ENCODE measurements around the gene RNF138. TPM values are rescaled to one million over a fixed set of nuclear protein-coding genes. Genes with fewer than 3 reads are reported as not detected.
A peak's percentile ranks its signal among the peaks of the same experiment; 100 is the strongest.
"Not testable (repeated sequence)": the region's sequence is repeated elsewhere in the genome, so short reads cannot be mapped to it uniquely, and the experiment has no call there.

The RNF138 gene
- total RNA-seq (2014; rRNA removed; shearing (Covaris generic)), result 23.7 and 29.6 TPM in 2 replicates
- 22.3 and 25.2 TPM in 2 replicates for polyA plus RNA-seq (2015; cell fraction: cytosol; rRNA removed)
- polyA plus RNA-seq (2015; cell fraction: nucleus; rRNA removed), result 13.0 and 38.6 TPM in 2 replicates

DNA sequence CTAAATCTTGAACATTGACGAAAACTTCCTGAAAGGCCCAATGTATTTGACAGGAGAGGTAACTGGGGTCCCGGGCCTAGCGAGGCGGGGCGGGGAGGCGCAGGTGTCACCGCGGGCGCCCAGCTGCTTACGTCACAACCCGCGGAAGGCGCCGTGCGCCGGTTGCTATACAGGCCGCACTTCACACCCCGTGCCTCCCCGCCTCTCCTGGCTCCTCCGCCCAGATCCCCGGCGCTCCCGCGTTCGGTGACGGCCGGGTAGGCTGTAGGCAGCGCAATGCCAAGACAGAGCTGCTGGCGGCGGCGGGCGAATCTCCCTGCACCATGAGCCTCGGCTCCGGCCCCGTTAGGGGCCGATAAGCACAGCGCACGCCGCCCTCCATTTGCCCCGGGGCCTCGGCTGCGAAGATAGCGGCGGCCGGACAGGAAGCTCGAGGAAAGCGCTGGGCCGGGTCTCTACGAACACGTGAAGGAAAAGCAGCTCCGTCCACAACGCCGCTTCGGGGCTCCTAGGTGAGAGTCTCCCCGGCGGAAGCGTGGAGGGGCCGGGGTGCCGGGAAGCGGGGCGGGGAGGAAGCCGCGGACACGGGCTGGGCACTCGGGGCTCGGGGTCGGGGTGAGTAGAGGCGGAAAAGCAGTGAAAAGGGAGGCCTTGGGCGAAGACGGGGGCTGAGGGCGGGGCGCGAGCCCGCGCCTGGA lies at the start of gene RNF138:
RNF138 (plus strand) TSS at position 151 of the 698 bp plus-strand sequence. CDS start 903 bp downstream, outside the sequence.
- DNase-seq (ENCODE audit: low read depth, low spot score), result peak; percentile 79
- in situ Hi-C loops (cut with HindIII; ENCODE audit: low pct_unique_long_range_greater_than_20kb, low sequenced_read_pairs), result no loop called here

GRCh38 chr18:32042337-32042736 lies 49.3 kb upstream of the RNF138 start:
- in situ Hi-C loops (cut with HindIII; ENCODE audit: low pct_unique_long_range_greater_than_20kb, low sequenced_read_pairs), result no loop called here
- DNase-seq (ENCODE audit: low read depth, low spot score), result no peak

- peak; percentile 74 for DNase-seq (ENCODE audit: low read depth, low spot score)
- in situ Hi-C loops (cut with HindIII; ENCODE audit: low pct_unique_long_range_greater_than_20kb, low sequenced_read_pairs), result no loop called here
Observed at GRCh38 chr18:32048507-32049091, 43.1 kb upstream of the RNF138 start.

DNA sequence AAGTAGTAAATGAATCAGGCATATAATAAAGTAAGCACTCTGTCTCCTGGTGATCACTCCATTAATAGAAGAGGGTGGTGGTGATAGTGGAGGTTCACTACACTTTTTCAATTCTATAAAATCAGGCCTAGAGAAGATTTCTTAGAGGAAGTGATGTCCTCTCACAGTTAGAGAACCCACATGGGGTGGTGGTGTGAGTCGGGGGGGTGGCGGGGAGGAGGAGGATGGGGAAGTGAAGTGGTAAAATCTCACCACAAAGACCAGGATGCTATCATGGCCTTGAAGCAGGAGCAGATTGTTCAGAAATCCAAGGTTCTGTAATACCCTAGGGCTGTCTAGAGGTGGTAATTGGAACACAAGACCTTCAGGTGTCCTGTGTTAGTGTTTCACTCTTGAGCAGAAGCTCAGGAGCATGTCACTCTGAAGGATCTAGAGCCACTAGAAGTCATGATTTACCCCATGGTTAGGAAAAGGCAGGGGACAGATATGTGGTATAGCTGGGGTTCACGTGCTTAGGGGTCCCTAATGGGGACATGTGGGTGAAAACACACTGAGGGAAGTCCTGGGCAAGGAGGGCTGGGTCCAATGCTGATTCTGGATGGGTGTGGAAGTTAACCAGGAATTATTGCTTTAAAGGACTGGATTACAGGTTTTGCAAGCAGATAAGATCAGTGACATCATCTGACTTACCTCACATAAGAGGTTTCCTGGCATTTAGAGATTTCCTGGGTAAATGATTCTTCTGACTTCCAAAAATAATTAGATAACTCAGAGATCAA lies 42.1 kb upstream of the RNF138 start:
- in situ Hi-C loops (cut with HindIII; ENCODE audit: low pct_unique_long_range_greater_than_20kb, low sequenced_read_pairs), result no loop called here
- DNase-seq (ENCODE audit: low read depth, low spot score), result no peak

DNA sequence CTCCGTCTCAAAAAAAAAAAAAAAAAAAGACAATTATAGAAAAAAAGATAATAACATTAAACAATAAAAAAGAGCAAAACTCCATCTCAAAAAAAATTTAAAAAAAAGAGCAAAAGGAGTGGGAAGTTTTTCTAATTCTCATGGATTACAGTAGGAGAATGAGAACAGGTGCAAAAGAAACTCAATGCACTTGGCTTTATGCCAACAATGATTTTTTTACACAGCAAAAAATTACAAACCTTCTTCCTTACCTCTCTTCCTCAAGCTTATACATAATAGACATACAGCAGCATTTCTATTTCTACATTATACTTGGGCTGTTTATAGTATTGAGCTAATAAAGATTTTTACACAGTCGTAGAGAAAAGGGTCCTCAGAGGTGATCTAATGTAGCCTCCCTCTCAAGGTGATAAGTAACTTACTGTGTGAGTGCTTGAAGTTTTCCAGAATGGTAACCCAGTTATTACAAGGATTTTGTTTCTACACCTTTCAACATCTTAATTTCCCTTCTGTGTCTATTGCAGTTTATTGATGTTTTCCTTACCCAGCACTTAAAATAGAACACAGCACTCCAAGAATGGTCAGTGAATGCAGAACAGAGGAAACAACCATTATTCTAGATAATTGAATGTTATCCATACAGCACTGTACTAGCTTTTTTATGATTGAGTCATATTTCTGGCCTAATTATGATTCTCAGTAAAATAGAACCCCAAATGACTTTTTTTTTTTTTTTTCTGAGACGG lies 34.9 kb upstream of the RNF138 start:
- DNase-seq (ENCODE audit: low read depth, low spot score), result no peak
- in situ Hi-C loops (cut with HindIII; ENCODE audit: low pct_unique_long_range_greater_than_20kb, low sequenced_read_pairs), result no loop called here

DNA sequence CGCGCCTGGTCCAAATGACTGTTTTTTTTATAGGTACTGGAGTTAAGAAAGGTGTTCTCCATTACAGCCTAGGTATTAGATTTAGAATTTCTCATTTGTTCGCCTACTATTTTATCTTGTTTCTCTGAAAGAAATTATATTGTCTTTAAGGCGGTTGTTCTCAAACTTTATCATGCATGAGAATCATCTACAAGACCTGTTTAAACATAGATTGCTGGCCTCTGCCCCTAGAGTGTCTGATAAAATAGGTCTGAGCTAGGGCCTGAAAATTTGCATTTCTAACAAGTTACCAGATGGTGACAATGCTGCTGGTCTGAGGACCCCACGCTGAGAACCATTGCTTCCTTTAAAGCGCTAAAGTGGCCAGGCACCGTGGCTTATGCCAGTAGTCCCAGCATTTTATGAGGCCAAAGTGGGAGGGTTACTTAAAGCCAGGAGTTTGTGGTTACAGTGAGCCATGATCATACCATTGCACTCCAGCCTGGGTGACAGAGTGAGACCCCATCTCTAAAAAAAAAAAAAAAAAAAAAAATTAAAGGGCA lies 34.0 kb upstream of the RNF138 start:
- no peak for DNase-seq (ENCODE audit: low read depth, low spot score)
- in situ Hi-C loops (cut with HindIII; ENCODE audit: low pct_unique_long_range_greater_than_20kb, low sequenced_read_pairs), result no loop called here

DNA sequence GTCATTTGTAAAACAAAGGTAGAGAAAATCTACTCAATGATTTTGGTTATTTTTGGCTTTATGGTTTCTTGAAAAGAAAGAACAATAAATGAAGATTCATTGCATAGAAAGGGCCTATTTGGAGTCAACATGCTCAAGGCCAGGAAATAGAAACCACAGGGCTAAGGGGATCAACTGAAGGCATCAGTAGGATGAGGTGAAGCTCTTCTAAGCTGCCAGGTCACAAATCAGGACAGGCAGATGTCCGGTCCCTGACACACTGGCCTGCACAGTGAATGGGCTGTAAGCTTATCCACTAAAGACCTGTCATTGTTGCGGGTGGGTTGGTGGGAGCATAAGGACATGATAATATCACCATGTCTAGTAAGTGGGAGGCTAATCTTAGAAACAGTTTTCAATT lies 31.6 kb upstream of the RNF138 start:
- peak; percentile 20 for DNase-seq (ENCODE audit: low read depth, low spot score)
- in situ Hi-C loops (cut with HindIII; ENCODE audit: low pct_unique_long_range_greater_than_20kb, low sequenced_read_pairs), result no loop called here

GRCh38 chr18:32067375-32068167 lies 24.1 kb upstream of the RNF138 start:
- no peak for DNase-seq (ENCODE audit: low read depth, low spot score)
- in situ Hi-C loops (cut with HindIII; ENCODE audit: low pct_unique_long_range_greater_than_20kb, low sequenced_read_pairs), result no loop called here

GRCh38 chr18:32072321-32072720 lies 19.4 kb upstream of the RNF138 start:
- peak; percentile 49 for DNase-seq (ENCODE audit: low read depth, low spot score)
- in situ Hi-C loops (cut with HindIII; ENCODE audit: low pct_unique_long_range_greater_than_20kb, low sequenced_read_pairs), result no loop called here

DNA sequence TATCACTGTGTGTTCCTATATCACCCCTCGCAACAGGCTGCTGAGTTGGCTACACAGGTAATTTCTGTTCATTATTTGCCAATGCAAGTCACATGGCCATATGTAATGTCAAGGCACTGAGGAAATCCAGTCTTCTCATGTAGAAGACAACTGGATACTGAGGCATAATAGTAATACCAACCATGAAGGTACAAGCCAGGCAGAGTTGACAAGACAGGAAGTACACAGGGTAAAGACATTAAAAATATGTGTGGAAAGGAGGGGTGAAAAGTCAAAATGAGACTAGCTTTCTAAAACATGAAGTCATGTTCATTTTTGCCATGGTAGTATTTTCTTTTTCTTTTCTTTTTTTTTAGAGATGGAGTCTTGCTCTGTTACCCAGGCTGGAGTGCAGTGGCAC lies 17.5 kb upstream of the RNF138 start:
- in situ Hi-C loops (cut with HindIII; ENCODE audit: low pct_unique_long_range_greater_than_20kb, low sequenced_read_pairs), result no loop called here
- DNase-seq (ENCODE audit: low read depth, low spot score), result no peak

DNA sequence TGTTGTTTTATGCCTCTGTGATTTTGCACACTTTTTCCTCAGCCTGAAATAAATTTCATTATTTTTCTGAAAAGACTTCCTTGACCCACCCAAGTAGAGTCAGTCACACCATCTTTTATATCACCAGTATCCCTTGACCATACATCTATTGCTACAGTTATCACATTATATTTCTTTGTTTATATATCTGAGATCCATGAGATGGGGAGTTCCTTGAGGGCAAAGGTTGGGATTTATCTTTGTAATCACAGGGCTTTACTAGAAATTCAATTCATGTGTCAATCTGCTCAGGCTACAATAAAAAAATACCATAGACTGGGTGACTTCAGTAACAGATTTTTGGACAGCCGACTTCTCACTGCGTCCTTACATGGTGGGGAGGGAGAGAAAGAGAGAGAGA lies 12.8 kb upstream of the RNF138 start:
- no peak for DNase-seq (ENCODE audit: low read depth, low spot score)
- in situ Hi-C loops (cut with HindIII; ENCODE audit: low pct_unique_long_range_greater_than_20kb, low sequenced_read_pairs), result no loop called here

DNA sequence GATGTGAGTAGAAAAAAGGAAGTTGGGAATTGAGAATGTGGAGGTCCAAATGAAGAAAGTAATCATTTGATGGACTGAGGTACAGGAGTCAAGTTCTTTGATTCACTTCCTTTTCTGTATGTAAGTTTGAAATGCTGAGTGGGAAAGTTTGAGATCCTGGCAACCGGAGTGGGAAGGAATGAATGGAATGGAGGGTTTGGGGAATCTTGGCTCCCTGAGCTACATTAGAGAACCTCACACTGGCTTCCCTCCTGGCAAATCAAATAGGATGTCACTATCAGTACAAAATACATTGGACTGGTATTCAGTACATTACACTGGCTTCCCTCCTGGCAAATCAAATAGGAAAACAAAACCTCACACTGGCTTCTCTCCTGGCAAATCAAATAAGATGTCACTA lies 9.8 kb upstream of the RNF138 start:
- in situ Hi-C loops (cut with HindIII; ENCODE audit: low pct_unique_long_range_greater_than_20kb, low sequenced_read_pairs), result no loop called here
- no peak for DNase-seq (ENCODE audit: low read depth, low spot score)

DNA sequence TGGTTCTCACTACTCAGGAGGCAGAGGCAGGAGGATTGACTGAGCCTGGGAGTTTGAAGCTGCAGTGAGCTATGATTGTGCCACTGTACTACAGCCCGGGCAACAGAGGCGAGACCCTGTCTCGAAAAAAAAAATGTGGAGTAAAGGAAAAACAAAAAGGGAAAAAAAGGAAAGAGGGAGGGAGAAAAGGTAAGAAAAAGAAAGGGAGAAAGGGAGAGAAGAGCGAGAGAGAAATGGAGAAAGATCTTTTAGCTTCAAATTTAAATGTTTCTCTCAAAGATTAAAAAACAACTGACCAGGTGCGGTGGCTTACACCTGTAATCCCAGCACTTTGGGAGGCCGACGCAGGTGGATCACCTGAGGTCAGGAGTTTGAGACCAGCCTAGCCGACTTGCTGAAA lies 7.9 kb upstream of the RNF138 start:
- in situ Hi-C loops (cut with HindIII; ENCODE audit: low pct_unique_long_range_greater_than_20kb, low sequenced_read_pairs), result no loop called here

DNA sequence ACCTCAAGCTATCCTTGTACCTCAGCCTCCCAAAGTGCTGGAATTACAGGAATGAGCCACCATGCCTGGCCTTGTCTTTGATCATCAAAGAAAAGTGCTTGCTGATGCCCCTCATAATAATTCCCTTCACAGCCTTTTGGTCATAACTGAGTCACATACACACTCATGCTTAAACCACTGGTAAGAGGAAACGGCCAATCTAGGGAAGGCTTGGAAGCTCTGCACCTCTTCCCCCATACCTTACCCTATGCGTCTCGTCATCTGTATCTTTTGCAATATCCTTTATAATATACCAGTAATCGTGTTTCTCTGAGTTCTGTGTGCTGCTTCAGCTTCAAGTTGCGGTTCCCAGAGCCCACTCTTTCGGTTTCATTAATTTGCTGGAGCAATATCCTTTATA lies 4.8 kb upstream of the RNF138 start:
- DNase-seq (ENCODE audit: low read depth, low spot score), result no peak
- in situ Hi-C loops (cut with HindIII; ENCODE audit: low pct_unique_long_range_greater_than_20kb, low sequenced_read_pairs), result no loop called here

More for the DNA sequence above, 7.9 kb upstream of the RNF138 start:
- no peak for DNase-seq (ENCODE audit: low read depth, low spot score)

- in situ Hi-C loops (cut with HindIII; ENCODE audit: low pct_unique_long_range_greater_than_20kb, low sequenced_read_pairs); DNase-seq (ENCODE audit: low read depth, low spot score): not testable (repeated sequence)
Observed at GRCh38 chr18:32090831-32091230, 843 bp upstream of the RNF138 start.

GRCh38 chr18:32091325-32091723 lies 350 bp upstream of the RNF138 start:
- no peak for DNase-seq (ENCODE audit: low read depth, low spot score)
- in situ Hi-C loops (cut with HindIII; ENCODE audit: low pct_unique_long_range_greater_than_20kb, low sequenced_read_pairs), result no loop called here

Measured in SK-MEL-5 (cell line).